SW480 (cell line): ENCODE data around the gene LUC7L3.
"Not testable (repeated sequence)": the region's sequence is repeated elsewhere in the genome, so short reads cannot be mapped to it uniquely, and the experiment has no call there.

Experiments used
- DNase-seq: peaks from one replicate; pipeline ENCODE4 v3.0.0-alpha.2; 2016; ENCODE audit warnings: low spot score

Gene LUC7L3

GRCh38 chr17:50785946-50786570 lies 66.7 kb downstream of the LUC7L3 start:
- no peak for DNase-seq

- no peak for DNase-seq
These were observed 67.7 kb downstream of the LUC7L3 start for GRCh38 chr17:50787106-50787505.

- no peak for DNase-seq
These were observed 71.2 kb downstream of the LUC7L3 start for GRCh38 chr17:50790618-50791017.

GRCh38 chr17:50792132-50792531 lies 72.7 kb downstream of the LUC7L3 start:
- no peak for DNase-seq

- no peak for DNase-seq
These were observed 73.6 kb downstream of the LUC7L3 start for GRCh38 chr17:50793007-50793406.

GRCh38 chr17:50794361-50794760 lies 75.0 kb downstream of the LUC7L3 start:
- peak; percentile 75 for DNase-seq

GRCh38 chr17:50797135-50797810 lies 77.9 kb downstream of the LUC7L3 start:
- no peak for DNase-seq

- no peak for DNase-seq
These were observed 79.3 kb downstream of the LUC7L3 start for GRCh38 chr17:50798424-50799288.

- DNase-seq: no peak
These were observed 80.2 kb downstream of the LUC7L3 start for GRCh38 chr17:50799582-50799981.

- no peak for DNase-seq
These were observed 80.8 kb downstream of the LUC7L3 start for GRCh38 chr17:50800196-50800700.

GRCh38 chr17:50802609-50803571 lies 83.5 kb downstream of the LUC7L3 start:
- DNase-seq: no peak

GRCh38 chr17:50803676-50804075 lies 84.3 kb downstream of the LUC7L3 start:
- no peak for DNase-seq

GRCh38 chr17:50804749-50805475 lies 85.5 kb downstream of the LUC7L3 start:
- not testable (repeated sequence) for DNase-seq

- no peak for DNase-seq
These were observed 86.1 kb downstream of the LUC7L3 start for GRCh38 chr17:50805486-50805885.
